Activated naive CD4-positive, alpha-beta T cell treated with anti-CD3 and anti-CD28 coated beads, Interleukin-2, amount 50 U/mL, for 24 hours (primary cell): ENCODE data around the gene SMOC2.

ENCODE experiments used
- H3K27ac Mint-ChIP-seq: one replicate; pipeline ENCODE4 v1.8.0; 2021; ENCODE audit warnings: mild to moderate bottlenecking, mixed read lengths
- H3K27me3 Mint-ChIP-seq: one replicate; pipeline ENCODE4 v1.8.0; 2021; ENCODE audit warnings: mixed read lengths
- H3K36me3 Mint-ChIP-seq: one replicate; pipeline ENCODE4 v1.8.0; 2021; ENCODE audit warnings: mixed read lengths
- H3K4me1 Mint-ChIP-seq: one replicate; pipeline ENCODE4 v1.8.0; 2021; ENCODE audit warnings: mixed read lengths
- H3K4me3 Mint-ChIP-seq: one replicate; pipeline ENCODE4 v1.8.0; 2021; ENCODE audit warnings: mild to moderate bottlenecking, mixed read lengths
- H3K9me3 Mint-ChIP-seq: one replicate; pipeline ENCODE4 v1.8.0; 2021; ENCODE audit warnings: mixed read lengths

SMOC2 gene

GRCh38 chr6:168451805-168452517, 11.0 kb downstream of the SMOC2 start:
- Mint-ChIP-seq H3K27me3 (peaks cover 14% of the 10 kb centered on the region), H3K4me1 (no peaks in the 10 kb centered on the region), H3K4me3 (no peak overlapping the region), H3K27ac (no peak overlapping the region), H3K36me3 (no peaks in the 10 kb centered on the region), H3K9me3 (no peaks in the 10 kb centered on the region)

GRCh38 chr6:168452685-168453377, 11.8 kb downstream of the SMOC2 start:
- H3K4me3 Mint-ChIP-seq, result no peak overlapping the region

GRCh38 chr6:168455847-168456530, 15.0 kb downstream of the SMOC2 start:
- no peak overlapping the region for H3K27ac Mint-ChIP-seq
- no peaks in the 10 kb centered on the region for H3K9me3 Mint-ChIP-seq
- H3K36me3 Mint-ChIP-seq, result no peaks in the 10 kb centered on the region
- no peaks in the 10 kb centered on the region for H3K4me1 Mint-ChIP-seq
- peaks cover 13% of the 10 kb centered on the region for H3K27me3 Mint-ChIP-seq
- no peak overlapping the region for H3K4me3 Mint-ChIP-seq

More at GRCh38 chr6:168452685-168453377, 11.8 kb downstream of the SMOC2 start:
- H3K27ac Mint-ChIP-seq, result no peak overlapping the region
- no peaks in the 10 kb centered on the region for H3K36me3 Mint-ChIP-seq
- H3K27me3 Mint-ChIP-seq, result peaks cover 10% of the 10 kb centered on the region
- H3K9me3 Mint-ChIP-seq, result no peaks in the 10 kb centered on the region
- H3K4me1 Mint-ChIP-seq, result no peaks in the 10 kb centered on the region

- peaks cover 11% of the 10 kb centered on the region for H3K27me3 Mint-ChIP-seq
- H3K9me3 Mint-ChIP-seq, result no peaks in the 10 kb centered on the region
- H3K27ac Mint-ChIP-seq, result no peak overlapping the region
- no peak overlapping the region for H3K4me3 Mint-ChIP-seq
- no peaks in the 10 kb centered on the region for H3K36me3 Mint-ChIP-seq
- H3K4me1 Mint-ChIP-seq, result no peaks in the 10 kb centered on the region
Measured at GRCh38 chr6:168456907-168457652, 16.1 kb downstream of the SMOC2 start.

GRCh38 chr6:168457653-168457934, 16.6 kb downstream of the SMOC2 start:
- H3K27me3 Mint-ChIP-seq, result peaks cover 11% of the 10 kb centered on the region
- H3K36me3 Mint-ChIP-seq, result no peaks in the 10 kb centered on the region
- H3K4me1 Mint-ChIP-seq, result no peaks in the 10 kb centered on the region
- no peak overlapping the region for H3K4me3 Mint-ChIP-seq
- H3K27ac Mint-ChIP-seq, result no peak overlapping the region
- H3K9me3 Mint-ChIP-seq, result no peaks in the 10 kb centered on the region

GRCh38 chr6:168458101-168458500, 17.1 kb downstream of the SMOC2 start:
- Mint-ChIP-seq H3K4me1 (no peaks in the 10 kb centered on the region), H3K4me3 (no peak overlapping the region), H3K27ac (no peak overlapping the region), H3K9me3 (no peaks in the 10 kb centered on the region), H3K36me3 (no peaks in the 10 kb centered on the region), H3K27me3 (peaks cover 11% of the 10 kb centered on the region)

GRCh38 chr6:168459572-168459971, 18.6 kb downstream of the SMOC2 start:
- Mint-ChIP-seq H3K9me3 (no peaks in the 10 kb centered on the region), H3K27me3 (peaks cover 7% of the 10 kb centered on the region), H3K4me1 (no peaks in the 10 kb centered on the region), H3K27ac (no peak overlapping the region), H3K4me3 (no peak overlapping the region), H3K36me3 (no peaks in the 10 kb centered on the region)

- H3K4me3 Mint-ChIP-seq, result no peak overlapping the region
- no peak overlapping the region for H3K27ac Mint-ChIP-seq
- no peaks in the 10 kb centered on the region for H3K9me3 Mint-ChIP-seq
- H3K36me3 Mint-ChIP-seq, result no peaks in the 10 kb centered on the region
- peaks cover 7% of the 10 kb centered on the region for H3K27me3 Mint-ChIP-seq
- no peaks in the 10 kb centered on the region for H3K4me1 Mint-ChIP-seq
Measured at GRCh38 chr6:168462289-168462853, 21.4 kb downstream of the SMOC2 start.

GRCh38 chr6:168464546-168464945, 23.6 kb downstream of the SMOC2 start:
- Mint-ChIP-seq H3K9me3 (no peaks in the 10 kb centered on the region), H3K36me3 (no peaks in the 10 kb centered on the region), H3K4me1 (no peaks in the 10 kb centered on the region), H3K27me3 (peaks cover 7% of the 10 kb centered on the region), H3K4me3 (no peak overlapping the region), H3K27ac (no peak overlapping the region)

- Mint-ChIP-seq H3K4me1 (no peaks in the 10 kb centered on the region), H3K4me3 (no peak overlapping the region), H3K27me3 (peaks cover 5% of the 10 kb centered on the region), H3K27ac (no peak overlapping the region), H3K9me3 (no peaks in the 10 kb centered on the region), H3K36me3 (no peaks in the 10 kb centered on the region)
Measured at GRCh38 chr6:168468045-168468444, 27.1 kb downstream of the SMOC2 start.

- H3K27me3 Mint-ChIP-seq, result peaks cover 1% of the 10 kb centered on the region
- no peak overlapping the region for H3K27ac Mint-ChIP-seq
- no peaks in the 10 kb centered on the region for H3K9me3 Mint-ChIP-seq
- H3K4me1 Mint-ChIP-seq, result no peaks in the 10 kb centered on the region
- no peaks in the 10 kb centered on the region for H3K36me3 Mint-ChIP-seq
- no peak overlapping the region for H3K4me3 Mint-ChIP-seq
Measured at GRCh38 chr6:168469521-168469920, 28.5 kb downstream of the SMOC2 start.

GRCh38 chr6:168469926-168470325, 28.9 kb downstream of the SMOC2 start:
- Mint-ChIP-seq H3K4me3 (no peak overlapping the region), H3K27me3 (peaks cover 1% of the 10 kb centered on the region), H3K9me3 (no peaks in the 10 kb centered on the region), H3K27ac (no peak overlapping the region), H3K36me3 (no peaks in the 10 kb centered on the region), H3K4me1 (no peaks in the 10 kb centered on the region)

GRCh38 chr6:168472363-168472762, 31.4 kb downstream of the SMOC2 start:
- no peaks in the 10 kb centered on the region for H3K4me1 Mint-ChIP-seq
- peaks cover 5% of the 10 kb centered on the region for H3K27me3 Mint-ChIP-seq
- no peak overlapping the region for H3K4me3 Mint-ChIP-seq
- H3K9me3 Mint-ChIP-seq, result no peaks in the 10 kb centered on the region
- no peaks in the 10 kb centered on the region for H3K36me3 Mint-ChIP-seq
- H3K27ac Mint-ChIP-seq, result no peak overlapping the region

- H3K27me3 Mint-ChIP-seq, result peaks cover 5% of the 10 kb centered on the region
- H3K27ac Mint-ChIP-seq, result no peak overlapping the region
- H3K36me3 Mint-ChIP-seq, result peaks cover 2% of the 10 kb centered on the region
- H3K9me3 Mint-ChIP-seq, result peaks cover 3% of the 10 kb centered on the region
- no peak overlapping the region for H3K4me3 Mint-ChIP-seq
- H3K4me1 Mint-ChIP-seq, result no peaks in the 10 kb centered on the region
Measured at GRCh38 chr6:168473197-168473596, 32.2 kb downstream of the SMOC2 start.

GRCh38 chr6:168475188-168476013, 34.4 kb downstream of the SMOC2 start:
- H3K36me3 Mint-ChIP-seq, result peaks cover 2% of the 10 kb centered on the region
- peaks cover 11% of the 10 kb centered on the region for H3K9me3 Mint-ChIP-seq
- peaks cover 6% of the 10 kb centered on the region for H3K27me3 Mint-ChIP-seq
- H3K4me3 Mint-ChIP-seq, result no peak overlapping the region
- H3K4me1 Mint-ChIP-seq, result no peaks in the 10 kb centered on the region
- H3K27ac Mint-ChIP-seq, result no peak overlapping the region
